Breast epithelium (tissue), 3 donors: Measurements from ENCODE around the gene UFD1.

Source experiments
- CTCF ChIP-seq, 3 donors: fragments of 450-650 bp; IDR thresholded peaks; one replicate each; pipeline ENCODE4 v1.5.1; 2016 to 2017; ENCODE audit warnings: antibody characterized with exemption in 3 of 3, mild to moderate bottlenecking in 3 of 3, moderate library complexity in 3 of 3
- POLR2A ChIP-seq: fragments of 450-650 bp; IDR thresholded peaks from one replicate; pipeline ENCODE4 v1.6.1; 2016; ENCODE audit warnings: antibody characterized with exemption, mild to moderate bottlenecking, moderate library complexity
- POLR2AphosphoS5 ChIP-seq, 3 donors: sonication (generic); formaldehyde crosslinking; IDR thresholded peaks; one replicate each; pipeline ENCODE4 v1.6.1; 2017; ENCODE audit warnings: antibody characterized with exemption in 3 of 3

GRCh38 chr22:19410941-19411689 is 67.9 kb downstream of the UFD1 start:
- no peak for TF ChIP-seq POLR2AphosphoS5 (IDR thresholded peaks at IDR 0.05)
- no peak for TF ChIP-seq CTCF (IDR thresholded peaks at IDR 0.05)
- no peak for TF ChIP-seq POLR2A
